HEK293 (cell line): ENCODE measurements around the gene PRPF6.

Experiments
- HOXA7 ChIP-seq: sonication (generic); formaldehyde crosslinking; IDR thresholded peaks from 2 replicates; pipeline ENCODE4 v1.8.1; 2022; ENCODE audit warnings: missing genetic modification reagents, borderline replicate concordance
- IKZF3 ChIP-seq: fragments of 450-650 bp; IDR thresholded peaks from 2 replicates; pipeline ENCODE4 v1.5.0; 2018; ENCODE audit warnings: missing biosample characterization, mild to moderate bottlenecking, missing genetic modification characterization, moderate library complexity
- KLF10 ChIP-seq: fragments of 450-650 bp; IDR thresholded peaks from 2 replicates; pipeline ENCODE4 v1.5.1; 2018; ENCODE audit warnings: missing biosample characterization, mild to moderate bottlenecking, missing genetic modification characterization
- KLF7 ChIP-seq: fragments of 450-650 bp; formaldehyde crosslinking; IDR thresholded peaks from 2 replicates; pipeline ENCODE4 v1.5.1; 2016; ENCODE audit warnings: missing biosample characterization, missing genetic modification characterization, borderline replicate concordance
- MYNN ChIP-seq: fragments of 450-650 bp; formaldehyde crosslinking; IDR thresholded peaks from 2 replicates; pipeline ENCODE4 v1.5.1; 2016; ENCODE audit warnings: missing biosample characterization, missing genetic modification characterization, borderline replicate concordance
- REPIN1 ChIP-seq: fragments of 450-650 bp; formaldehyde crosslinking; IDR thresholded peaks from 2 replicates; pipeline ENCODE4 v1.5.1; 2017; ENCODE audit warnings: missing biosample characterization, missing genetic modification characterization, low read depth
- SALL2 ChIP-seq: fragments of 450-650 bp; formaldehyde crosslinking; IDR thresholded peaks from 2 replicates; pipeline ENCODE4 v1.5.0; 2017; ENCODE audit warnings: missing biosample characterization, mild to moderate bottlenecking, missing genetic modification characterization, borderline replicate concordance
- SETDB1 ChIP-seq: IDR thresholded peaks from one replicate; pipeline ENCODE4 v1.6.1; 2017; ENCODE audit warnings: mild to moderate bottlenecking, low read length, moderate library complexity, mixed read lengths; ENCODE audit not compliant: insufficient read length
- SP3 ChIP-seq: fragments of 450-650 bp; formaldehyde crosslinking; IDR thresholded peaks from 2 replicates; pipeline ENCODE4 v1.5.1; 2016; ENCODE audit warnings: missing biosample characterization, missing genetic modification characterization
- TCF7L2 ChIP-seq: IDR thresholded peaks from 2 replicates; pipeline ENCODE4 v1.6.1; 2011; ENCODE audit warnings: low read depth, mild to moderate bottlenecking, inconsistent platforms, low read length, moderate library complexity, borderline replicate concordance
- YY1 ChIP-seq: fragments of 450-650 bp; formaldehyde crosslinking; IDR thresholded peaks from 2 replicates; pipeline ENCODE4 v1.5.1; 2018; ENCODE audit warnings: missing biosample characterization, missing genetic modification characterization
- ZBTB11 ChIP-seq: fragments of 450-650 bp; formaldehyde crosslinking; conservative IDR thresholded peaks from 2 replicates; pipeline ENCODE4 v1.5.1; 2016; ENCODE audit warnings: low read depth, missing biosample characterization, missing genetic modification characterization
- ZBTB8A ChIP-seq: fragments of 450-650 bp; formaldehyde crosslinking; IDR thresholded peaks from 2 replicates; pipeline ENCODE4 v1.5.1; 2016; ENCODE audit warnings: missing biosample characterization, missing genetic modification characterization
- ZNF138 ChIP-seq: fragments of 450-650 bp; formaldehyde crosslinking; IDR thresholded peaks from 2 replicates; pipeline ENCODE4 v1.5.1; 2016; ENCODE audit warnings: missing biosample characterization, missing genetic modification characterization, borderline replicate concordance
- ZNF184 ChIP-seq: fragments of 450-650 bp; IDR thresholded peaks from 2 replicates; pipeline ENCODE4 v1.5.1; 2018; ENCODE audit warnings: missing biosample characterization, mild to moderate bottlenecking, missing genetic modification characterization
- ZNF19 ChIP-seq: fragments of 450-650 bp; formaldehyde crosslinking; IDR thresholded peaks from 2 replicates; pipeline ENCODE4; 2016; ENCODE audit warnings: missing biosample characterization, missing genetic modification characterization, low read depth
- ZNF202 ChIP-seq: fragments of 450-650 bp; formaldehyde crosslinking; IDR thresholded peaks from 2 replicates; pipeline ENCODE4 v1.5.1; 2016; ENCODE audit warnings: missing biosample characterization, missing genetic modification characterization, borderline replicate concordance
- ZNF223 ChIP-seq: fragments of 450-650 bp; formaldehyde crosslinking; IDR thresholded peaks from 2 replicates; pipeline ENCODE4 v1.5.1; 2016; ENCODE audit warnings: missing biosample characterization, missing genetic modification characterization
- ZNF248 ChIP-seq: fragments of 450-650 bp; formaldehyde crosslinking; IDR thresholded peaks from 2 replicates; pipeline ENCODE4 v1.5.1; 2017; ENCODE audit warnings: missing biosample characterization, missing genetic modification characterization
- ZNF280C ChIP-seq: fragments of 450-650 bp; formaldehyde crosslinking; IDR thresholded peaks from 2 replicates; pipeline ENCODE4 v1.5.1; 2016; ENCODE audit warnings: missing biosample characterization, missing genetic modification characterization
- ZNF341 ChIP-seq: fragments of 450-650 bp; formaldehyde crosslinking; IDR thresholded peaks from 2 replicates; pipeline ENCODE4; 2016; ENCODE audit warnings: low read depth, missing biosample characterization, missing genetic modification characterization
- ZNF350 ChIP-seq: fragments of 450-650 bp; formaldehyde crosslinking; IDR thresholded peaks from 2 replicates; pipeline ENCODE4 v1.5.0; 2017; ENCODE audit warnings: missing biosample characterization, mild to moderate bottlenecking, missing genetic modification characterization
- ZNF501 ChIP-seq: fragments of 450-650 bp; formaldehyde crosslinking; IDR thresholded peaks from 2 replicates; pipeline ENCODE4 v1.5.1; 2016; ENCODE audit warnings: missing biosample characterization, missing genetic modification characterization
- ZNF580 ChIP-seq: fragments of 450-650 bp; formaldehyde crosslinking; IDR thresholded peaks from 2 replicates; pipeline ENCODE4 v1.5.1; 2016; ENCODE audit warnings: missing biosample characterization, missing genetic modification characterization
- ZNF596 ChIP-seq: fragments of 450-650 bp; IDR thresholded peaks from 2 replicates; pipeline ENCODE4 v1.5.0; 2018; ENCODE audit warnings: missing biosample characterization, mild to moderate bottlenecking, missing genetic modification characterization, moderate library complexity
- ZNF658 ChIP-seq: fragments of 450-650 bp; formaldehyde crosslinking; IDR thresholded peaks from 2 replicates; pipeline ENCODE4; 2016; ENCODE audit warnings: missing biosample characterization, missing genetic modification characterization
- ZNF660 ChIP-seq: fragments of 450-650 bp; IDR thresholded peaks from 2 replicates; pipeline ENCODE4 v1.5.1; 2018; ENCODE audit warnings: missing biosample characterization, mild to moderate bottlenecking, missing genetic modification characterization
- ZNF704 ChIP-seq: fragments of 450-650 bp; formaldehyde crosslinking; IDR thresholded peaks from 2 replicates; pipeline ENCODE4 v1.5.1; 2016; ENCODE audit warnings: missing biosample characterization, missing genetic modification characterization
- ZSCAN30 ChIP-seq: fragments of 450-650 bp; IDR thresholded peaks from 2 replicates; pipeline ENCODE4 v1.5.1; 2018; ENCODE audit warnings: missing biosample characterization, mild to moderate bottlenecking, missing genetic modification characterization, moderate library complexity

PRPF6 gene

GRCh38 chr20:64079273-64080012, 98.5 kb downstream of the PRPF6 start, which contains the start of gene RGS19 (continued):
- peak; percentile 49; the same call in 1 of the 2 replicates for TF ChIP-seq ZBTB8A (tag by site-specific recombination)
- TF ChIP-seq MYNN, result no peak
- TF ChIP-seq ZSCAN30, result peak; percentile 39; the same call in 1 of the 2 replicates
- TF ChIP-seq ZNF138 (tag by site-specific recombination), result no peak
- TF ChIP-seq IKZF3 (tag by site-specific recombination), result no peak
- TF ChIP-seq ZNF19 (tag by site-specific recombination), result no peak
- no peak for TF ChIP-seq ZNF350 (tag by site-specific recombination)
- no peak for TF ChIP-seq ZNF280C (tag by site-specific recombination)
- TF ChIP-seq KLF7, result peak; percentile 32; the same call in 1 of the 2 replicates
- TF ChIP-seq ZNF223 (tag by site-specific recombination), result no peak
- TF ChIP-seq ZNF704 (tag by site-specific recombination), result no peak
- no peak for TF ChIP-seq YY1
- peak; percentile 93 for TF ChIP-seq SP3 (tag by site-specific recombination)
- TF ChIP-seq ZNF248 (tag by site-specific recombination), result no peak
- TF ChIP-seq ZNF580 (tag by site-specific recombination), result no peak
- no peak for TF ChIP-seq REPIN1 (tag by site-specific recombination)
- peak; percentile 37; the same call in 1 of the 2 replicates for TF ChIP-seq ZBTB11 (tag by site-specific recombination)
- no peak for TF ChIP-seq TCF7L2
- no peak for TF ChIP-seq SALL2
- TF ChIP-seq ZNF202 (tag by site-specific recombination), result no peak
- TF ChIP-seq ZNF658 (tag by site-specific recombination), result no peak
- no peak for TF ChIP-seq ZNF501 (tag by site-specific recombination)
- no peak for TF ChIP-seq ZNF184
- no peak for TF ChIP-seq ZNF341 (tag by site-specific recombination)
- TF ChIP-seq SETDB1, result no peak
- no peak for TF ChIP-seq HOXA7 (CRISPR knock-in tag)
- 0 out of 2 replicates have a peak, but pooled peaks have one; percentile 33 for TF ChIP-seq KLF10
- no peak for TF ChIP-seq ZNF660 (tag by site-specific recombination)
- TF ChIP-seq ZNF596, result no peak
